Panc1 (cell line): ENCODE measurements around the gene SPTBN4. TPM values are rescaled to one million over a fixed set of nuclear protein-coding genes. Genes with fewer than 3 reads are reported as not detected.

ENCODE experiments used
- ATAC-seq: fragments of 200-7000 bp; cut with Tn5 transposase; 2 replicates; pipeline ENCODE4 v1.9.1; 2020; ENCODE audit warnings: mild to moderate bottlenecking, moderate library complexity
- BruUV-seq: library from RNA; stranded (reverse); fragments of 400-500 nt; replicated peaks from 2 replicates; lab custom pipeline; 2021; lab: Mats Ljungman, UMichigan
- CTCF ChIA-PET: fragments of 300-600 bp; sonication (Branson Sonifier 250); formaldehyde crosslinking; loops from one replicate; lab custom pipeline; 2022; ENCODE audit warnings: antibody characterized with exemption; lab: Charles Lee
- POLR2A ChIA-PET: fragments of 300-600 bp; sonication (Branson Sonifier 250); formaldehyde crosslinking; loops from one replicate; lab custom pipeline; 2022; ENCODE audit warnings: antibody characterized with exemption; lab: Charles Lee
- DNase-seq: peaks from one replicate; pipeline ENCODE4 v3.0.0-alpha.2; 2010; ENCODE audit warnings: low read depth, low spot score
- H3K27ac ChIP-seq: 2 replicates; pipeline ENCODE4 v1.5.1; 2011; ENCODE audit warnings: mild to moderate bottlenecking, low read length, inconsistent platforms
- H3K27me3 ChIP-seq: fragments of 200-500 bp; sonication (Bioruptor generic); 2 replicates; pipeline ENCODE4 v1.6.0; 2014; ENCODE audit warnings: low read length, inconsistent platforms; ENCODE audit not compliant: control insufficient read depth, insufficient read depth
- H3K36me3 ChIP-seq: fragments of 200-500 bp; sonication (Bioruptor generic); 2 replicates; pipeline ENCODE4 v1.5.1; 2014; ENCODE audit warnings: inconsistent platforms, mild to moderate bottlenecking, low read length, moderate library complexity; ENCODE audit not compliant: control insufficient read depth, insufficient read depth
- H3K4me1 ChIP-seq: 2 replicates; pipeline ENCODE4 v1.5.1; 2011; ENCODE audit warnings: inconsistent platforms, mild to moderate bottlenecking, low read length, moderate library complexity; ENCODE audit not compliant: control insufficient read depth, insufficient read depth
- H3K4me3 ChIP-seq, 2 experiments: 2 replicates each; pipeline ENCODE4 v1.5.1; 2011 to 2012; ENCODE audit warnings: low read depth in 2 of 2, low read length in 2 of 2, mild to moderate bottlenecking in 2 of 2, inconsistent platforms in 1 of 2, moderate library complexity in 1 of 2
- H3K9me3 ChIP-seq: fragments of 200-500 bp; sonication (Bioruptor generic); 2 replicates; pipeline ENCODE4 v1.5.1; 2014; ENCODE audit warnings: low read depth, mild to moderate bottlenecking, inconsistent platforms, low read length, moderate library complexity; ENCODE audit not compliant: control insufficient read depth, insufficient read depth
- POLR2AphosphoS5 ChIP-seq: IDR thresholded peaks from 2 replicates; pipeline ENCODE4 v1.6.1; 2012; ENCODE audit warnings: mild to moderate bottlenecking, low read depth, low read length, moderate library complexity
- SIN3A ChIP-seq: IDR thresholded peaks from 2 replicates; pipeline ENCODE4 v1.6.1; 2012; ENCODE audit warnings: low read depth, mild to moderate bottlenecking, low read length, moderate library complexity, borderline replicate concordance; ENCODE audit not compliant: insufficient read depth
- TCF7L2 ChIP-seq: IDR thresholded peaks from 2 replicates; pipeline ENCODE4 v1.6.1; 2011; ENCODE audit warnings: mild to moderate bottlenecking, low read depth, low read length, inconsistent platforms
- in situ Hi-C: cut with HindIII; loops from 2 replicates; pipeline ENCODE4 v1.10.0; 2016; ENCODE audit warnings: low sequenced_read_pairs, low pct_unique_long_range_greater_than_20kb
- intact Hi-C: fragments of 100-400 bp; cut with micrococcal nuclease; formaldehyde crosslinking; loops from one replicate; pipeline ENCODE4 v1.10.0; 2022; ENCODE audit not compliant: unreplicated experiment
- total RNA-seq: library from RNA; stranded (reverse); gene quantifications from one replicate; pipeline ENCODE4 v1.2.1, GENCODE V29; 2021; ENCODE audit not compliant: unreplicated experiment
- TF ChIP-seq, protein P1 (sequence below), 2 experiments: IDR thresholded peaks; 2 replicates each; pipeline ENCODE4 v1.6.1; 2011 to 2012; ENCODE audit warnings: low read depth in 2 of 2, control low read depth in 1 of 2, low read length in 1 of 2, mild to moderate bottlenecking in 1 of 2, moderate library complexity in 1 of 2; ENCODE audit not compliant: insufficient read depth in 1 of 2
- TF ChIP-seq, protein P2 (sequence below): fragments of 450-650 bp; IDR thresholded peaks from 2 replicates; pipeline ENCODE4 v1.5.1; 2017; ENCODE audit warnings: mild to moderate bottlenecking

Gene SPTBN4
- total RNA-seq, 1 experiment from 2014 or later = 1.2 TPM

DNA sequence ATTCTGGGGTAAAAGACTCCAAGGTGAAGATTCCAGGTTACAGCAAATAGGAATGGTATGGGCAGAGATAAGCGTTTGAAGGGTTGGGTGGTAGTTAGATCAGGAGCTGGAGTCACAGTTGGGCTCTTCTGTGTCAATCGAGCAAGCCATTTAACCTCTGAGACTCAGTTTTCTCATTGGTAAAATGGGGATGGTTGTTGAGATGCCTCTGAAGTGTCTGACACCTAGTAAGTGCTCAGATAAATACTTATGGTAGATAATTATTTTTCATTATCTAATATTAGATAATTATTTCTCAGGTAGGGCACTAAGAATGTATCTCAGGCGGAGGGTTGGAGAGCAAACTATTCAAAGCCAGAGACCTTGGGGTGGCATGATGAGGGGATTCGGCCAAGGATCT lies 142.2 kb downstream of the SPTBN4 start:
- ATAC-seq (no peak), DNase-seq (no peak)
- CTCF ChIA-PET = interaction anchor here (0.5 kb wide), 1 partner anchor 189 kb away, joined by 4 read pairs; no protein-coding TSS in a partner anchor
- BruUV-seq = TSS peak; percentile 87
- TF ChIP-seq, protein P1, sequence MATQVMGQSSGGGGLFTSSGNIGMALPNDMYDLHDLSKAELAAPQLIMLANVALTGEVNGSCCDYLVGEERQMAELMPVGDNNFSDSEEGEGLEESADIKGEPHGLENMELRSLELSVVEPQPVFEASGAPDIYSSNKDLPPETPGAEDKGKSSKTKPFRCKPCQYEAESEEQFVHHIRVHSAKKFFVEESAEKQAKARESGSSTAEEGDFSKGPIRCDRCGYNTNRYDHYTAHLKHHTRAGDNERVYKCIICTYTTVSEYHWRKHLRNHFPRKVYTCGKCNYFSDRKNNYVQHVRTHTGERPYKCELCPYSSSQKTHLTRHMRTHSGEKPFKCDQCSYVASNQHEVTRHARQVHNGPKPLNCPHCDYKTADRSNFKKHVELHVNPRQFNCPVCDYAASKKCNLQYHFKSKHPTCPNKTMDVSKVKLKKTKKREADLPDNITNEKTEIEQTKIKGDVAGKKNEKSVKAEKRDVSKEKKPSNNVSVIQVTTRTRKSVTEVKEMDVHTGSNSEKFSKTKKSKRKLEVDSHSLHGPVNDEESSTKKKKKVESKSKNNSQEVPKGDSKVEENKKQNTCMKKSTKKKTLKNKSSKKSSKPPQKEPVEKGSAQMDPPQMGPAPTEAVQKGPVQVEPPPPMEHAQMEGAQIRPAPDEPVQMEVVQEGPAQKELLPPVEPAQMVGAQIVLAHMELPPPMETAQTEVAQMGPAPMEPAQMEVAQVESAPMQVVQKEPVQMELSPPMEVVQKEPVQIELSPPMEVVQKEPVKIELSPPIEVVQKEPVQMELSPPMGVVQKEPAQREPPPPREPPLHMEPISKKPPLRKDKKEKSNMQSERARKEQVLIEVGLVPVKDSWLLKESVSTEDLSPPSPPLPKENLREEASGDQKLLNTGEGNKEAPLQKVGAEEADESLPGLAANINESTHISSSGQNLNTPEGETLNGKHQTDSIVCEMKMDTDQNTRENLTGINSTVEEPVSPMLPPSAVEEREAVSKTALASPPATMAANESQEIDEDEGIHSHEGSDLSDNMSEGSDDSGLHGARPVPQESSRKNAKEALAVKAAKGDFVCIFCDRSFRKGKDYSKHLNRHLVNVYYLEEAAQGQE (IDR thresholded peaks at IDR 0.05; ENCODE audit: insufficient read depth in 1 of 2, low read depth in 2 of 2, low read length in 1 of 2) = no peak
- TF ChIP-seq, protein P2, sequence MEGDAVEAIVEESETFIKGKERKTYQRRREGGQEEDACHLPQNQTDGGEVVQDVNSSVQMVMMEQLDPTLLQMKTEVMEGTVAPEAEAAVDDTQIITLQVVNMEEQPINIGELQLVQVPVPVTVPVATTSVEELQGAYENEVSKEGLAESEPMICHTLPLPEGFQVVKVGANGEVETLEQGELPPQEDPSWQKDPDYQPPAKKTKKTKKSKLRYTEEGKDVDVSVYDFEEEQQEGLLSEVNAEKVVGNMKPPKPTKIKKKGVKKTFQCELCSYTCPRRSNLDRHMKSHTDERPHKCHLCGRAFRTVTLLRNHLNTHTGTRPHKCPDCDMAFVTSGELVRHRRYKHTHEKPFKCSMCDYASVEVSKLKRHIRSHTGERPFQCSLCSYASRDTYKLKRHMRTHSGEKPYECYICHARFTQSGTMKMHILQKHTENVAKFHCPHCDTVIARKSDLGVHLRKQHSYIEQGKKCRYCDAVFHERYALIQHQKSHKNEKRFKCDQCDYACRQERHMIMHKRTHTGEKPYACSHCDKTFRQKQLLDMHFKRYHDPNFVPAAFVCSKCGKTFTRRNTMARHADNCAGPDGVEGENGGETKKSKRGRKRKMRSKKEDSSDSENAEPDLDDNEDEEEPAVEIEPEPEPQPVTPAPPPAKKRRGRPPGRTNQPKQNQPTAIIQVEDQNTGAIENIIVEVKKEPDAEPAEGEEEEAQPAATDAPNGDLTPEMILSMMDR = no peak
- no peak for TF ChIP-seq SIN3A
- no peak for TF ChIP-seq TCF7L2
- TF ChIP-seq POLR2AphosphoS5 = no peak
- POLR2A ChIA-PET = interaction anchor here (0.6 to 0.7 kb wide), 2 partner anchors 14 to 43 kb away, joined by 3 read pairs; no protein-coding TSS in a partner anchor
- no peaks in the 10 kb centered on the region for H3K36me3 ChIP-seq
- H3K27ac ChIP-seq = no peak overlapping the region
- in situ Hi-C loops (no loop called here), intact Hi-C loops (no loop called here)
- H3K9me3 ChIP-seq = no peaks in the 10 kb centered on the region
- H3K27me3 ChIP-seq = no peaks in the 10 kb centered on the region
- H3K4me3 ChIP-seq = peak overlapping the region; percentile 50 to 54
- no peaks in the 10 kb centered on the region for H3K4me1 ChIP-seq

DNA sequence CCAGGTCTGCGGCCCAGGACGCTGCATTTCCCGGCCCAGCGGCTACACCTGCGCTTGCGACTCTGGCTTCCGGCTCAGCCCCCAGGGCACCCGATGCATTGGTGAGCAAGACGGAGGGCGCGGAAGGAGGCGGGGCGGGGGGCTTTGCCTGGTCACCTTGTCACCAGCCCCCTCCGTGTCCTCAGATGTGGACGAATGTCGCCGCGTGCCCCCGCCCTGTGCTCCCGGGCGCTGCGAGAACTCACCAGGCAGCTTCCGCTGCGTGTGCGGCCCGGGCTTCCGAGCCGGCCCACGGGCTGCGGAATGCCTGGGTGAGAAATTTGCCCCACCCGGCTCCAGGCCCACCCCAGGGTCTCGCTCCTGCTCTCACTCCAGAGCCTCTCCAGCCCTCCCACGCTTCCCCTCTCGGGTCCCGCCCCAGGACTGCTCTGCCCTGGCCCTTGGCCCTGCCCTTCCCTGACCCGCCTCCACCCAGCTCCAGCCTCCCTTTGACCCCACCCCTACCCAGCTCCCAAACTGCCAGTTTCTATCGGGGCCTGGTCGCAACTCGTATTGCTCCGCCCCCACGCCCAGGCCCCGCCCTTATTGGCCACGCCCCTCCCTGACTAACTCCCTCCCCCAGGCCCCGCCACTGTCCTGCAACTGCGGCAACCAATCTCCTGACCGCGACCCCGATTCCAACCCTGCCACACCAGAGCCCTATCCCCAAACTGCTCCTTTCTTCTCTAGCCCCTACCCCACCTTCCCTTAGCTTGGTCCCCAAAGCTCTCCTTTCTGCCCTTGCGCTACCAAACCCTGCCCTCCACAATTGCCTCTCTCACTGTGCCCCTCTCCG lies 143.0 kb downstream of the SPTBN4 start:
- intact Hi-C loops = no loop called here
- ChIA-PET POLR2A (interaction anchor here (0.6 to 0.8 kb wide), 2 partner anchors 15 to 352 kb away, joined by 3 read pairs; no protein-coding TSS in a partner anchor), CTCF (interaction anchor here (0.5 kb wide), 1 partner anchor 190 kb away, joined by 4 read pairs; no protein-coding TSS in a partner anchor)
- in situ Hi-C loops = no loop called here
- BruUV-seq = no TSS peak
- no peaks in the 10 kb centered on the region for H3K9me3 ChIP-seq
- H3K4me1 ChIP-seq = no peaks in the 10 kb centered on the region
- peak; percentile 84 for ATAC-seq
- TF ChIP-seq TCF7L2 (no peak), POLR2AphosphoS5 (0 out of 2 replicates have a peak, but pooled peaks have one; percentile 34)
- TF ChIP-seq, protein P1 (IDR thresholded peaks at IDR 0.05; ENCODE audit: insufficient read depth in 1 of 2, low read depth in 2 of 2, low read length in 1 of 2) = no peak
- H3K36me3 ChIP-seq = no peaks in the 10 kb centered on the region; the same call in 1 of the 2 replicates
- no peak for DNase-seq
- H3K4me3 ChIP-seq = peak overlapping the region; percentile 50 to 54
- H3K27me3 ChIP-seq = no peaks in the 10 kb centered on the region
- H3K27ac ChIP-seq = peak overlapping the region; percentile 68
